Endometrial microvascular endothelial cells (primary cell): ENCODE data around the gene EEPD1. TPM values are rescaled to one million over a fixed set of nuclear protein-coding genes. Genes with fewer than 3 reads are reported as not detected.
"Not testable (repeated sequence)": the region's sequence is repeated elsewhere in the genome, so short reads cannot be mapped to it uniquely, and the experiment has no call there.

Experiments used
- in situ Hi-C: cut with HindIII; loops from 2 replicates; pipeline ENCODE4 v1.10.0; 2017; ENCODE audit warnings: low sequenced_read_pairs, low pct_unique_long_range_greater_than_20kb; ENCODE audit errors: inconsistent ontology term
- total RNA-seq: library from RNA; depleted of rRNA; stranded (reverse); fragments of >200 nt; gene quantifications from one replicate; pipeline ENCODE4 v1.2.3, GENCODE V29; 2015; ENCODE audit errors: inconsistent ontology term

EEPD1 gene
- total RNA-seq = 2.1 TPM

- in situ Hi-C loops = no loop called here
Observed at GRCh38 chr7:36152756-36153570, at the start of gene EEPD1. Gene EEPD1 (plus strand): TSS chr7:36153254. CDS start chr7:36154325, 1,071 bp downstream.

- in situ Hi-C loops = no loop called here
Observed at GRCh38 chr7:36103837-36104561, 49.1 kb upstream of the EEPD1 start.

DNA sequence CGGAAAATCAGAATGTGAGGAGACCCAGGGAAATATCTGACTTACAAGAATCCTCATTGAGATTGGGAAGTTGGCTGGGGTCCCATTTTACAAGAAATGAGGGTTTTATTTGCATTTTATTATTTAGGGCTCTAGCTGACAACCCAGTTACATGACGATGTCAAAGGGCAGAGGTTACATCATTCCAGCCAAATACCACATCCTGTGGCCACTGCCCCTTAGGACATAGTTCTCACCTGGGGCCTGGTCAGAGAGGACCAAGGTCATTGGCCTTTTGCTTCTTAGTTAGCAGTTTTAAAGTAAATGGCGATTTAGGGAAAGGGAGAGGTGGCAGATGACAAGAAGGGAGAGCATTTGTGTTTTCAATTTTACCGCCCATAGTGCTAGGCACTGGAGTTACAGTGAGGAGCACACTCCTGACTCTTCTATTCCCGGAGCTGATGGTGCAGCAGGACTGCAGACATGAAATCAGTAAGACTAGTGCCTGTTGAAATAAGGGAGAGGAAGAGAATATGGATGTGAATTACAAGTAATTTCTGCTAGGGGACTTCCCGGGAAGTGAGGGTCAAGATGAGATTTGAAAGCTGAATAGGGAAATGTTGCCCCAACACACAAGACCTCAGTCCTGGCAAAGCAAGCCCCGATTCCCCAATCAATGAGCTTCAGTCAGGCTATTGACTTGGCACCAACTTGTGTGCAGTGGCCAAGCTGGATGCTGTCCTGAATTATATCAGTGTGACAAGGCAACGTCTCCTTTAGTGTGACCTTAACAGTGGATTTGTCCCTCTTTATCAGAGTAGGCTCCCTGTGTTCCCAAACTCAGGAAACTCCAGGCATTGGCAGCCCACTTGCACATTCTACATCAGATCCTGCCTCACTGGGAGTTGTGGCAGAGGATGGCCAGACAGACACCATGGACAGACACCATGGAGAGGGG, 45.8 kb upstream of the EEPD1 start:
- in situ Hi-C loops = not testable (repeated sequence)

DNA sequence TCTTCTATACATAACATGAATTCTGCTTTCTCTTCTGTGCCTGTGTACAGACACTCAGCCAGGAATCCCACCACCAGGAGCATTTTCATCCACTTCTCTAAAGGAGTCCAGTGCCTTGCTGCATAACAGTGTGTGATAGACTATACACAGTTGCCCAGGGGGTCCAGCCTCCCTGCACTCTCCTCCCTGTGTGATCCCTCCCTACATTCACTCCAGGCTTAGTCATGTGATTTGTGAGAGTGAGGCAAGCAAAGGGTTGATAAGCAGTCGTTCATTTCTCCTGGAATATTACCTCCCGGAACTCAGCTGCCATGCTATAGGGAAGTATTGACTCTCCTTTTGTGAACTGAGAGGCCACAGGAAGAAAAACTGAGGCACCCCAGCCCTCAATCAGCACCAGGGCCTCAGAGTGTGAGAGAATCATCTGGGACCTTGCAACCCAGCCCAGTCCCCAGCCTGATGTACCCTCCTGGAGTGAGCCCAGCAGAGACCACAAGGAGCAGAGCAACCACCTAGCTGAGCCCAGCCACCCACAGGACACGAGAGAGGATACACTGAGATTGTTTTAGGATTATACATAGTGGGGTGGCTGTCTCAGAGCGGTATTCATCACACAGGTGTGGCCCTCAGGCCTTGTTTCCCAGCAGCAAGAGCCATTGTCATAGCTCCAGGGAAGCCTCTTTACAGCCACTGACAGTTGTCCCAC, 45.0 kb upstream of the EEPD1 start:
- in situ Hi-C loops = no loop called here

DNA sequence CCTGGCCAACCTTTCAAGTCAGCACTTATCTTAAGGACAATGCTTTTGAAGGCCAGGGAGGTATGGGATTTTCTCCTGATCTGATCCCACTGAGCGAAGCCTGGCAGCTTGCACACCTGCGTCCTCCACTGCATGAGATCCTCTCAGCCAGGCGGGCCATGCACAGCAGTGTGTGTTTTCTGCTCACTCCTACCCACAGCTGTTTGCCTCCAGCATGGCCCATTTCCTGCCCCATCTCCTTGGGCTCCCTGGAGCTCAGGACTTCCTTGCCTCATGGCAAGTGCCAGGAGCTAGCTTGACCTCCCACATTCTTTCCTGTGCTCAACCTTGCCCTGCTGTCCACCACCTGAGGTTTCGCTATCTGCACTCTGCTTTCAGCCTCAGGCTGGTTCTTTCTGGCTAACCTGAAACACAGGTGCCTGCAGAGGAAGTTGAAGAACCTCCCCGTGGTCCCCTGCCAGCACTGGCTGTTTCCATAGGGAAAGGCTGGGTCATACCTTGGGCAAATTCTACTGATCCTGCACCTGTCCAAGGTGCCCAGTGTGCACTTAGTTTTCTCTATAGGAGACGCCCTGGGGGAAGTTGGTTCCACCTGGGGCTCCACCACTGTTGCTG, 43.9 kb upstream of the EEPD1 start:
- in situ Hi-C loops = no loop called here

- in situ Hi-C loops = no loop called here
Observed at GRCh38 chr7:36110584-36110983, 42.5 kb upstream of the EEPD1 start.

DNA sequence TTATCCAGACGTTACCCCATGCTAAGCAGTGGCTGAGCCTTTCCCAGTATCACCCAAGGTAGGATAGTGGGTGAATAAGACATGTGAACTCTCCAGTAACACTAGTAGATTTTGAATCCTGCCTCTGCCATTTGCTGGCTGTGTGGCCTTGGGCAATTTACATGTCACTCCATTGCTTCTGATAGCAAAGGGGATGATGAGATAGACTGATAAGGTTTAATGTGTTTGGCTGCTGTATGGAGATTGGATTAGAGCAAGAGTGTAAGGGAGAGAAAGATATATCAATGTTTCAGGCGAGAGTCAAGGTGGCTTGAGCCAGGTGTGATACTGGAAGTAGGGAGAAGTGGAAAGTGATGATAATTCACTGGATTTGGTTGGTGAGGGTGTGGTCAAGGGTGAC, 40.1 kb upstream of the EEPD1 start:
- in situ Hi-C loops = no loop called here

- in situ Hi-C loops = no loop called here
Observed at GRCh38 chr7:36114355-36114754, 38.7 kb upstream of the EEPD1 start.

DNA sequence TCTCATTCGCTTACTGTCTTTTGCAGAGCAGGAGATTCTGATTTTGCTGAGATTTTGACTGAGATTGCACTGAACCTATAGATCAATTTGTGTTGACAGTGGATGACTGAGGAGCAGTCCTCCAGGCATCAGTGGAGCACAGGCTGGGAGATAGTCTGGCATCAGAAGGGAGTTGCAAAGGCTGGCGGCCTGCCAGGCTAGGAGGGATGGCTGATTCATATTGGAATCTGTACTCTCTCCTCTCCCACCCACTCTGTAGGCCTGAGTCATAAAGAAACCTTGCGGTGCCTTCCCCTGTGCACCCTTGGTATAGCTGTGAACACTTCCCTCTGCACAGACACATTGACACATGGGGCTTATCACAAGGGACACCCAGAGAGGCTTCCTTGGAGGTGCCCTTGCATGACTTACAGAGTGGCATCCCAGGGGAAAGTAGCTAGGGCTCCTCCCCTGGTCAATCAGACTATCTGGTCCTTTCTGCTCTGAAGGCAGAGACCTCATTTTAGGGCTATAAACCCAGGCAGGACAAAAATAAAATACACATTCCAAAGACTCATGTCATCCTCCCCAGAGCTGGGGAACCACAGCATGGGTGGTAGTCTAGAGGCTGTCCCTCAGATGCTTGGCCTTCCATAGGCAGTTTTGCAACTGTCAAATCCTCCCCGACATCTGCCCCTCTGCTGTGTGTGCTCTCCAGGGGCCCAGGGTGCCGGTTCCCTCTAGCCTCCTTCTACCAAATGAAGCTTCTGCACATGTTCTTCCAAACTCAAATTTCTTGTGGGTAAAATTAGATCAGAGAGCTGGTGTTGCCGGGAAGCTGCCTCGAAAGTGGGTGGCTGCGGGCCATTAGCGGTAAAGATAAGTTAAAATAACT, 37.4 kb upstream of the EEPD1 start:
- in situ Hi-C loops = no loop called here

DNA sequence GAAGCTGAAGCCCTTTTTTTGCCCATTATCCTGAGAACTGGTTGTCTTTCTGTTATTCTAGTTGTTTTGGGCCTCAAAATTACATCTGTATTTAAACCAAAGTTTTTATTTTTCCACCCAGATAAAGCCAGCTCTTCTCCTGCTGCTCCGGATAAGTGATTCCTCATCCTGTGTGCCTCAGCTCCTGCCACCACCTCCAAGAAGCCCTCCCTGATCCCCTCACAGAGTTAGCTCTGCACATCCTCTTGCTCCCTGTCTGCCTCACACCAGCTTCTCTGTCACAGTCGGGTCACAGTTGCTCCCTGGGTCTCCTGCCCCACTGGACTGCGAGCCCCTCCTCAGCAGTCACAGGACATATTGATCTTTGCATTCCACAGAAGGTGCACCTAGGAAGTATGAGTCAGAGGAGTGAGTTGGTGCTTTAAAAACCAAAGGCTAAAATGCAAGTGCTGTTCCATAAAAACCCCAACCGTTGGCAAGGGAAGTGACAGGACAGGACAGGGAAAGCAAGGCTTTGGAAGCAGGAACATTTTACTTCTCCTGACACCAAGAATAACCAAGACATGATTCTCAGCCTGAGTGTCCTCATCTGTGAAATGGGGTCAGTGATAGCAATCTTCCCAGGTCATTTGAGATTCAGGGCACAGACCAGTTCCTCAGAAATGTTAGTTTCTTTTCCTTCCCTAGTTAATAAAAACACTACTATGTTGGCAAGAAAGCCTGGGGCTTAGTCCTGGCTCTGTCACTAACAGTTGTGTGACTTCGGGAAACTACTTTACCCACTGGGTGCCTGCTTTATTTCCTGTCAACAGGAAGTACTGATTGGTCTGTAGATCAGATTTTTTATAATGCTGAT, 36.5 kb upstream of the EEPD1 start:
- in situ Hi-C loops = no loop called here

DNA sequence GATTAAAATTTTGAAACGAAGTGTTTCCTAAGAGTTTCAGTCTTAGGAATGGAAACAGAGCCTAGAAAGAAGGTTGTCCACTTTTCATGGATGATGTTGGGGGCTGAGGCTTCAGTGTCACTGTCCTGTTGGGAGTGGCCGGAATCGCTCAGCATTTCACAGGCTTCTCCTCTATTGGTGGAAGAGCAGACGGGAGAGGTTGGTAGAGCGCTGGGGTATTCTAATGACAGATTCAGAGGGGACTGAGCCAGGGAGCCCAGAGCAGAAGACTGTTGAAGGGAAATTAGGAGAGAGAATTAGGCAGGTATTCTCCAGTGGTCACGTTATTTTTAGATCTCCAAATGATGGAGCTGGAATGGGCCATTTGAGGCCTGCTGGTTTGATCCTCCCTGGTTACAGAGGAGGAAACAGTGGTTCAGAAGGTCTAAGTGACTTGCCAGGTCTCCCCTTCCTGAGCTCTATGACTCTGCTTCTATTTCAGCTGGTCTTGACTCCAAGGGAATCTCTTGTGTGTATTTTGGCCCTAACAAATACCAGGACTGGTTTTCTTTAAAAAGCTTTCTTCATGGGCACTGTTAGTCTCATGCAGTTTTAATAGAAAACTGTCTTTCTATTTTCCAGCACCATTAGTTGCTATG, 35.7 kb upstream of the EEPD1 start:
- in situ Hi-C loops = no loop called here

GRCh38 chr7:36118344-36118743, 34.7 kb upstream of the EEPD1 start:
- in situ Hi-C loops = no loop called here

GRCh38 chr7:36119005-36119706, 33.9 kb upstream of the EEPD1 start:
- in situ Hi-C loops = no loop called here

DNA sequence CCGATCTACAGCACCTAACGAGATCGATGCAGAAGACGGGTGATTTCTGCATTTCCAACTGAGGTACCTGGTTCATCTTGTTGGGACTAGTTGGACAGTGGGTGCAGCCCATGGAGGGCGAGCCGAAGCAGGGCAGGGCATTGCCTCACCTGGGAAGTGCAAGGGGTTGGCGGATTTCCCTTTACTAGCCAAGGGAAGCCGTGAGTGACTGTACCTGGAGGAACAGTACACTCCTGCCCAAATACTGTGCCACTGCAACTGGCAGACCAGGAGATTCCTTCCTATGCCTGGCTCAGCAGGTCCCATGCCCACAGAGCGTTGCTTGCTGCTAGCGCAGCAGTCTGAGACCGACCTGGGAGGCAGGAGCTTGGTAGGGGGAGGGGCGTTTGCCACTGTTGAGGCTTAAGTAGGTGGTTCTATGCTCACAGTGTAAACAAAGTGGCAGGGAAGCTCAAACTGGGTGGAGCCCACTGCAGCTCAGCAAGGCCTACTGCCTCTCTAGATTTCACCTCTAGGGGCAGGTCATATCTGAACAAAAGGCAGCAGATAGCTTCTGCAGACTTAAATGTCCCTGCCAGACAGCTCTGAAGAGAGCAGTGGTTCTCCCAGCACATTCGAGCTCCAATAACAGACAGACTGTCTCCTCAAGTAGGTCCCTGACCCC, 32.9 kb upstream of the EEPD1 start:
- in situ Hi-C loops = not testable (repeated sequence)

- in situ Hi-C loops = not testable (repeated sequence)
Observed at GRCh38 chr7:36125630-36126029, 27.4 kb upstream of the EEPD1 start.
